Omental fat pad (tissue), 4 donors: ENCODE data around the gene RTP3. TPM values are rescaled to one million over a fixed set of nuclear protein-coding genes. Genes with fewer than 3 reads are reported as not detected.

Experiments used
- ATAC-seq: fragments of 150-250 bp; one replicate; pipeline ENCODE4 v1.9.1; 2016; ENCODE audit warnings: mild to moderate bottlenecking, moderate library complexity; ENCODE audit not compliant: low FRiP score
- DNase-seq: peaks from one replicate; pipeline ENCODE4 v3.0.0-alpha.2; 2019; ENCODE audit warnings: low spot score
- CTCF ChIP-seq, 3 donors: fragments of 450-650 bp; IDR thresholded peaks; one replicate each; pipeline ENCODE4 v1.5.1; 2016 to 2017; ENCODE audit warnings: antibody characterized with exemption in 3 of 3, mild to moderate bottlenecking in 3 of 3, moderate library complexity in 2 of 3
- total RNA-seq, 4 donors: library from RNA; depleted of rRNA; stranded (reverse); fragments of >200 nt; gene quantifications; one replicate each; pipeline ENCODE4 v1.1.0, GENCODE V29; 2016

The RTP3 gene
- total RNA-seq, 4 donors from 2014 or later, result not detected

- no peak for DNase-seq
- no peak for ATAC-seq
Measured at GRCh38 chr3:46463868-46464241, 33.9 kb upstream of the RTP3 start.

GRCh38 chr3:46464326-46465195 lies 33.2 kb upstream of the RTP3 start, which contains the start of gene LTF:
LTF (minus strand) TSS chr3:46464905; CDS start chr3:46464867, 38 bp downstream.
- no peak for TF ChIP-seq CTCF (IDR thresholded peaks at IDR 0.05)

More at GRCh38 chr3:46463868-46464241, 33.9 kb upstream of the RTP3 start:
- no peak for TF ChIP-seq CTCF (IDR thresholded peaks at IDR 0.05)

GRCh38 chr3:46465196-46465520 lies 32.6 kb upstream of the RTP3 start:
- TF ChIP-seq CTCF (IDR thresholded peaks at IDR 0.05), result no peak
- ATAC-seq, result no peak
- no peak for DNase-seq

More at GRCh38 chr3:46464326-46465195, 33.2 kb upstream of the RTP3 start, which contains the start of gene LTF:
- DNase-seq, result no peak
- no peak for ATAC-seq

GRCh38 chr3:46466273-46466672 lies 31.5 kb upstream of the RTP3 start:
- ATAC-seq (no peak), DNase-seq (no peak)
- TF ChIP-seq CTCF (IDR thresholded peaks at IDR 0.05), result no peak

GRCh38 chr3:46466871-46467403 lies 30.8 kb upstream of the RTP3 start:
- TF ChIP-seq CTCF (IDR thresholded peaks at IDR 0.05), result no peak
- no peak for DNase-seq

GRCh38 chr3:46467562-46467961 lies 30.2 kb upstream of the RTP3 start:
- no peak for DNase-seq
- ATAC-seq, result no peak
- no peak for TF ChIP-seq CTCF (IDR thresholded peaks at IDR 0.05)

More at GRCh38 chr3:46466871-46467403, 30.8 kb upstream of the RTP3 start:
- no peak for ATAC-seq
